ENCODE data around the gene ODC1.
A peak's percentile ranks its signal among the peaks of the same experiment; 100 is the strongest.
"Not testable (repeated sequence)": the region's sequence is repeated elsewhere in the genome, so short reads cannot be mapped to it uniquely, and the experiment has no call there.

The ODC1 gene

GRCh38 chr2:10444463-10444862, 3.7 kb downstream of the ODC1 start:
- H3K4me3 ChIP-seq (replicated peaks; ENCODE audit: low read depth, low read length) = peak overlapping the region; percentile 86; the same call in 1 of the 2 replicates
- TF ChIP-seq, protein P1, sequence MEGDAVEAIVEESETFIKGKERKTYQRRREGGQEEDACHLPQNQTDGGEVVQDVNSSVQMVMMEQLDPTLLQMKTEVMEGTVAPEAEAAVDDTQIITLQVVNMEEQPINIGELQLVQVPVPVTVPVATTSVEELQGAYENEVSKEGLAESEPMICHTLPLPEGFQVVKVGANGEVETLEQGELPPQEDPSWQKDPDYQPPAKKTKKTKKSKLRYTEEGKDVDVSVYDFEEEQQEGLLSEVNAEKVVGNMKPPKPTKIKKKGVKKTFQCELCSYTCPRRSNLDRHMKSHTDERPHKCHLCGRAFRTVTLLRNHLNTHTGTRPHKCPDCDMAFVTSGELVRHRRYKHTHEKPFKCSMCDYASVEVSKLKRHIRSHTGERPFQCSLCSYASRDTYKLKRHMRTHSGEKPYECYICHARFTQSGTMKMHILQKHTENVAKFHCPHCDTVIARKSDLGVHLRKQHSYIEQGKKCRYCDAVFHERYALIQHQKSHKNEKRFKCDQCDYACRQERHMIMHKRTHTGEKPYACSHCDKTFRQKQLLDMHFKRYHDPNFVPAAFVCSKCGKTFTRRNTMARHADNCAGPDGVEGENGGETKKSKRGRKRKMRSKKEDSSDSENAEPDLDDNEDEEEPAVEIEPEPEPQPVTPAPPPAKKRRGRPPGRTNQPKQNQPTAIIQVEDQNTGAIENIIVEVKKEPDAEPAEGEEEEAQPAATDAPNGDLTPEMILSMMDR (IDR thresholded peaks at IDR 0.05; ENCODE audit: insufficient read depth, low read length, poor library complexity, severe bottlenecking) = no peak
- H3K36me3 ChIP-seq (ENCODE audit: control insufficient read depth, insufficient read depth, low read length) = peaks cover 30% of the 10 kb centered on the region
- DNase-seq (ENCODE audit: extremely low read depth, insufficient read length) = no peak
- H3K27me3 ChIP-seq (replicated peaks; ENCODE audit: control insufficient read depth, insufficient read depth, low read length) = no peaks in the 10 kb centered on the region

DNA sequence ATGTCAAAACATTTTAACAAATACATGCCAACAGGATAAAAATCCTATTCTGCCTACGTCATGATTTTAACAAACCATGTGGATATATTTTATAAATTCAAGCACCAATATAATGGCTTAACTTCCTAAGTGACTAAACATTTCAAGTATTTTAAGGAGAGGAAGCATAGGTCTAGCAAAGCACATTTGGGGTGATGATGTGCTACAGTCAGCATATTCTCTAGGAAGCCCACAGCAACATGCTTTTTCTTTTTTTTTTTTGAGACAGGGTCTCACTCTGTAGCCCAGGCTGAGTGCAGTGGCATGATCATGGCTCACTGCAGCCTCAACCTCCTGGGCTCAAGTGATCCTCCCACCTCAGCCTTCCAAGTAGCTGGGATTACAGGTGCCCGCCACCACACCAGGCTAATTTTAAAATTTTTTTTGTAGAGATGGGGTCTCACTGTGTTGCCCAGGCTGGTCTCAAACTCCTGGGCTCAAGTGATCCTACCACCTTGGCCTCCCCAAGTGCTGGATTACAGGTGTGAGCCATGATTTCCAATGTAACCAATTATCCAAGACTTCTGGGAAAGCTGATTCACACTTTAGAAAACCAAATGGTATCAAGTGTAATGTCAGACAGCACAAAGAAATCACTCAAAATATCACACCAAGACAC, 5.5 kb downstream of the ODC1 start:
- not testable (repeated sequence) for DNase-seq (ENCODE audit: extremely low read depth, insufficient read length); H3K27me3 ChIP-seq (replicated peaks; ENCODE audit: control insufficient read depth, insufficient read depth, low read length); H3K4me3 ChIP-seq (replicated peaks; ENCODE audit: low read depth, low read length)
- peaks cover 31% of the 10 kb centered on the region for H3K36me3 ChIP-seq (ENCODE audit: control insufficient read depth, insufficient read depth, low read length)

- TF ChIP-seq, protein P1 (IDR thresholded peaks at IDR 0.05; ENCODE audit: insufficient read depth, low read length, poor library complexity, severe bottlenecking) = no peak
- DNase-seq (ENCODE audit: extremely low read depth, insufficient read length) = no peak
- Histone ChIP-seq H3K36me3 (ENCODE audit: control insufficient read depth, insufficient read depth, low read length) (peaks cover 31% of the 10 kb centered on the region), H3K27me3 (replicated peaks; ENCODE audit: control insufficient read depth, insufficient read depth, low read length) (no peaks in the 10 kb centered on the region), H3K4me3 (replicated peaks; ENCODE audit: low read depth, low read length) (no peak overlapping the region)
Observed at GRCh38 chr2:10441948-10442347, 6.2 kb downstream of the ODC1 start.

GRCh38 chr2:10440736-10441135, 7.4 kb downstream of the ODC1 start:
- Histone ChIP-seq H3K27me3 (replicated peaks; ENCODE audit: control insufficient read depth, insufficient read depth, low read length) (no peaks in the 10 kb centered on the region), H3K4me3 (replicated peaks; ENCODE audit: low read depth, low read length) (no peak overlapping the region), H3K36me3 (ENCODE audit: control insufficient read depth, insufficient read depth, low read length) (peaks cover 31% of the 10 kb centered on the region)
- no peak for DNase-seq (ENCODE audit: extremely low read depth, insufficient read length)
- TF ChIP-seq, protein P1 (IDR thresholded peaks at IDR 0.05; ENCODE audit: insufficient read depth, low read length, poor library complexity, severe bottlenecking) = no peak

GRCh38 chr2:10439971-10440370, 8.2 kb downstream of the ODC1 start:
- TF ChIP-seq, protein P1 (IDR thresholded peaks at IDR 0.05; ENCODE audit: insufficient read depth, low read length, poor library complexity, severe bottlenecking) = no peak

GRCh38 chr2:10439185-10439879, 8.8 kb downstream of the ODC1 start:
- Histone ChIP-seq H3K36me3 (ENCODE audit: control insufficient read depth, insufficient read depth, low read length) (peaks cover 31% of the 10 kb centered on the region), H3K27me3 (replicated peaks; ENCODE audit: control insufficient read depth, insufficient read depth, low read length) (no peaks in the 10 kb centered on the region), H3K4me3 (replicated peaks; ENCODE audit: low read depth, low read length) (no peak overlapping the region)
- DNase-seq (ENCODE audit: extremely low read depth, insufficient read length) = no peak
- TF ChIP-seq, protein P1 (IDR thresholded peaks at IDR 0.05; ENCODE audit: insufficient read depth, low read length, poor library complexity, severe bottlenecking) = no peak

More at GRCh38 chr2:10439971-10440370, 8.2 kb downstream of the ODC1 start:
- no peaks in the 10 kb centered on the region for H3K27me3 ChIP-seq (replicated peaks; ENCODE audit: control insufficient read depth, insufficient read depth, low read length)
- DNase-seq (ENCODE audit: extremely low read depth, insufficient read length) = no peak
- no peak overlapping the region for H3K4me3 ChIP-seq (replicated peaks; ENCODE audit: low read depth, low read length)
- peaks cover 31% of the 10 kb centered on the region for H3K36me3 ChIP-seq (ENCODE audit: control insufficient read depth, insufficient read depth, low read length)

Measured in GM06990 (cell line).